Astrocyte (in vitro differentiated cells and primary cell): Measurements from ENCODE around the gene ALOX15.

Source experiments
- EZH2 ChIP-seq: IDR thresholded peaks from 2 replicates; pipeline ENCODE4 v1.6.1; 2012; ENCODE audit warnings: mild to moderate bottlenecking, low read length, inconsistent platforms; ENCODE audit not compliant: insufficient read depth
- TF ChIP-seq, protein P1 (sequence below): IDR thresholded peaks from 2 replicates; pipeline ENCODE4 v1.5.1; 2011; ENCODE audit warnings: low read depth, mild to moderate bottlenecking, inconsistent platforms, low read length, moderate library complexity; ENCODE audit not compliant: insufficient read depth

DNA sequence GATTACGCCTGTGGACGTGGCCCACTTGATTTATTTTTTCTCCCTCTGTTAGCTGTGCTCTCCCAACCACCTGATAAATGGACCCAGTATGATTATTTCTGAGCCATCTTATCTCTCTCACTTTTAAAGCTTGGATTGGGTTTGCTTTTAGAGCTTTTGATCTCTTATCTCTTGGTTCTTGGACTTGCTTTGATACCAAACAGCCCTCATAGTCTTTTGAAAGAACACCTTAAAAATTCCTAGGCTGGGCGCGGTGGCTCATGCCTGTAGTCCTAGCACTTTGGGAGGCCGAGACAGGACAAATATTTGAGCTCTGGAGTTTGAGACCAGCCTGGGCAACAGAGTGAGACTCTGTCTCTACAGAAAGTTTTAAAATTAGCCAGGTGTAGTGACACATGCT is 31.3 kb downstream of the ALOX15 start:
- TF ChIP-seq EZH2: no peak
- TF ChIP-seq, protein P1, sequence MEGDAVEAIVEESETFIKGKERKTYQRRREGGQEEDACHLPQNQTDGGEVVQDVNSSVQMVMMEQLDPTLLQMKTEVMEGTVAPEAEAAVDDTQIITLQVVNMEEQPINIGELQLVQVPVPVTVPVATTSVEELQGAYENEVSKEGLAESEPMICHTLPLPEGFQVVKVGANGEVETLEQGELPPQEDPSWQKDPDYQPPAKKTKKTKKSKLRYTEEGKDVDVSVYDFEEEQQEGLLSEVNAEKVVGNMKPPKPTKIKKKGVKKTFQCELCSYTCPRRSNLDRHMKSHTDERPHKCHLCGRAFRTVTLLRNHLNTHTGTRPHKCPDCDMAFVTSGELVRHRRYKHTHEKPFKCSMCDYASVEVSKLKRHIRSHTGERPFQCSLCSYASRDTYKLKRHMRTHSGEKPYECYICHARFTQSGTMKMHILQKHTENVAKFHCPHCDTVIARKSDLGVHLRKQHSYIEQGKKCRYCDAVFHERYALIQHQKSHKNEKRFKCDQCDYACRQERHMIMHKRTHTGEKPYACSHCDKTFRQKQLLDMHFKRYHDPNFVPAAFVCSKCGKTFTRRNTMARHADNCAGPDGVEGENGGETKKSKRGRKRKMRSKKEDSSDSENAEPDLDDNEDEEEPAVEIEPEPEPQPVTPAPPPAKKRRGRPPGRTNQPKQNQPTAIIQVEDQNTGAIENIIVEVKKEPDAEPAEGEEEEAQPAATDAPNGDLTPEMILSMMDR: no peak
